SH-SY5Y (cell line): ENCODE measurements around the gene C13orf46.

ENCODE experiments used
- GATA2 ChIP-seq: IDR thresholded peaks from 2 replicates; pipeline ENCODE4 v1.6.1; 2011; ENCODE audit warnings: mild to moderate bottlenecking, low read depth, low read length
- GATA3 ChIP-seq: IDR thresholded peaks from 2 replicates; pipeline ENCODE4 v1.6.1; 2011; ENCODE audit warnings: low read depth, mild to moderate bottlenecking, low read length, moderate library complexity

Gene C13orf46

DNA sequence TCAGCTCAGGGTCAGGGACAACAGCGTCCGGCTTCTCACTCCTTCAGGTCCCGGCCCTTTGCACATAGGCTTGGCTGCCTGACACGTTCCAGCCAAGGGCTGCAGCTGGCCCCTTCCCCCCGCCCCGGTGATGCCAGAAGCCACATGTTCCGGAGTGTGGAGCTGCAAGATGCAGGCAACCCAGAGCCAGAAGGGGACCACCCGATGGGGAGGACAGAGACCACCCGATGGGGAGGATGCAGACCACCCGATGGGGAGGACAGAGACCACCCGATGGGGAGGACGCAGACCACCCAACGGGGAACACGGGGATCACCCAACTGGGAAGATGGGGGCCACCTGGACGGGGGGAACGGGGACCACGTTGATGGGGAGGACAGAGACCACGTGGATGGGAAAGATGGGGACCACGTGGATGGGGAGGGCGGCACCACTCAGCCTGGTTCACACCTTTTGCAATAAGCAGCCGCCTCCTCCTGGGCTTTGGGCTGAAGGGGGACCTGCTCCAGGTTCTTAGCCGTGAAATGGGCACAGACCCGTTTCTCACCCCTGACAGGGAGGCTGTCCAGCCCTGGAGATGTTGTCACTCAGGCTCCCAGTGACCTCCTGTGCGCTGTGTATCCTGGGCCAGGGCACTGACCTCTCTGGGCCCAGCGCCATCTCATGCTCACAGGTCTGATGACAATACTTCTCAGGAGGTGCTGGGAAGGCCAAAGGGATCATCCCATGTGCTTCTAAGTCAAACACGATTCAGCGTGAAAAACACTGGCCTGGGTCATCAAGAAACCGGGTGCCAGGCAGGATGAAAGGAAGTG, 34.5 kb downstream of the C13orf46 start:
- no peak for TF ChIP-seq GATA2
- TF ChIP-seq GATA3, result no peak

GRCh38 chr13:113938716-113939115, 35.2 kb downstream of the C13orf46 start:
- no peak for TF ChIP-seq GATA3

- TF ChIP-seq GATA3 (no peak), GATA2 (no peak)
Observed at GRCh38 chr13:113938246-113938645, 35.6 kb downstream of the C13orf46 start.

GRCh38 chr13:113937527-113938180, 36.2 kb downstream of the C13orf46 start:
- TF ChIP-seq GATA3, result no peak
- TF ChIP-seq GATA2, result no peak

DNA sequence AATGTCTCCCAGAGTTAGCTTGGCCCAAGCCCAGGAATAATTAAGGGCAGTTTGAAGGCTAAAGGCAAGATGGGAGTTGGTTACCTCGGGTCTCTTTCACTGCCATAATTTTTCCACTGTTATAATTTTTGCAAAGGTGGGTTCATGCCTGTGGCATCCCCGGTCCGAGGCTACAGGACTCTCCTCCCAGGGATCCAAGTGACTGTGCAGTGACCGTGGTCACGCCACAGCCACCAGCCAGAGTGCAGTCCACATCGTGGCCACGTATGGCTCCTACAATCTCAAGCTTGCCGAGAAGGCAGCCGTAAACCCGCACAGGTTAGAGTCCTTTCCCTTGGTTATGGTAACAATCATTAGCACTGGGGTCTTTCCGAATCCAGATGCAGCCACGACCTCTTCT, 36.8 kb downstream of the C13orf46 start:
- TF ChIP-seq GATA3, result no peak
- TF ChIP-seq GATA2, result no peak

- TF ChIP-seq GATA3 (no peak), GATA2 (no peak)
Observed at GRCh38 chr13:113936166-113936965, 37.5 kb downstream of the C13orf46 start.

DNA sequence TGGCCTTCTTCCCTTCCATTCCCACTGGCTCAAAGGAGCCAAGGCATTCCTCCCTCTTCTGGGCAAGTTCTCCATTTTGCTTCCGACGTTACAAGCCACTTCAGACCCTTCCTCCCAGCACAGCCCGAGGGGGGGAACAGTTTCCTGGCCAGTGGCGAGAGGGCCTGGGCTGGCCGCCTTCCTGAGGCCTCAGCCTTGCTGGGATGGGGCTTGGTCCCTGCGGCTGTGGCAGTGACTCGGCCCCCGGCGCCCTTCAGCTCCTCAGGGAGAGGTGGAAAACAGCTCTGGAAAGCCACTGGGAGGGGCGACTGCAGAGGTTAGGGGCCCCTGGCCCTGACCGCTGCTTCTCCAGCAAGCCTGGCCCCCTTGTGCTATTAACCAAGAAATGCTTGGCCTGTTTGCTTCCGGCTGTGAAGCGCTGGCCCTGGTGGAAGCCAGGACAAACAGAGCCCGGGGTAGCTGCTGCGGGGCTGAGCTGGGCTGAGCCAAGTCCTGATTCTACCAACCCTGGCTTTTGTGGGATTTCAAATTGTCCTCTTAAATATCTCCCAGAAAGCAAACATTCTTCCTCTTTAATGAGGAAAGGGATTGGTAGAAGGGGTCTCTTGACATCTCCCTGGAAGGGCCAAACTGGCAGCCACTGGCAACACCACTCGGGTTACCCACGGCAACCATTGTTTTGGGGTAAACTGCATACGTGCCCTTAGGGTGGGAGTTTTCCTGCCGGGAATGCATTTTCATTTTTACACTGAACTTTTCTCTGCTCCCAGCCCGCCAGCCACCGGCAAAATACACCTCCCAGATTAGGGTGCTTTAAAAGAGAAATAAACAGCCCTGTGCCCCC, 38.7 kb downstream of the C13orf46 start:
- TF ChIP-seq GATA2 (no peak), GATA3 (no peak)

- no peak for TF ChIP-seq GATA3
- TF ChIP-seq GATA2, result no peak
Observed at GRCh38 chr13:113934576-113934975, 39.3 kb downstream of the C13orf46 start.

DNA sequence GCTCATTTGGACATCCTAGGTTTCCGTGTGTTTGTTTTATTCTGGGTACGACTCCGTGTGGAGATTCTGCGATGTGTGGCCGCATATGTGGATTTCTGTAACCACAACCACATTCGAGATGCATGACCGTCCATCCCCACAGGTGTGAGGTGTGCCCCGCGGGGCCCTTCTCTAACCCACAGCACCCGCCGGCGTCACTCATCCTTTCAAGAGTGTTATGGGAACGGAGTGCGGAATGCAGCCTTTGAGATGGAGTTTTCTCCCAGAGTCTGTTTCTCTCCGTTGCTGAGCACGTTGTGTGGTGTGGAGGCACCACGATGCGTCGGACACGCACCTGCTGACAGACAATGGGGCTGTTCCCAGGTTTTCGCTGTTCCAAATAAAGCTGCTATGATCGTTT, 40.0 kb downstream of the C13orf46 start:
- TF ChIP-seq GATA2 (no peak), GATA3 (no peak)

GRCh38 chr13:113931841-113932459, 41.9 kb downstream of the C13orf46 start:
- TF ChIP-seq GATA2 (no peak), GATA3 (no peak)

DNA sequence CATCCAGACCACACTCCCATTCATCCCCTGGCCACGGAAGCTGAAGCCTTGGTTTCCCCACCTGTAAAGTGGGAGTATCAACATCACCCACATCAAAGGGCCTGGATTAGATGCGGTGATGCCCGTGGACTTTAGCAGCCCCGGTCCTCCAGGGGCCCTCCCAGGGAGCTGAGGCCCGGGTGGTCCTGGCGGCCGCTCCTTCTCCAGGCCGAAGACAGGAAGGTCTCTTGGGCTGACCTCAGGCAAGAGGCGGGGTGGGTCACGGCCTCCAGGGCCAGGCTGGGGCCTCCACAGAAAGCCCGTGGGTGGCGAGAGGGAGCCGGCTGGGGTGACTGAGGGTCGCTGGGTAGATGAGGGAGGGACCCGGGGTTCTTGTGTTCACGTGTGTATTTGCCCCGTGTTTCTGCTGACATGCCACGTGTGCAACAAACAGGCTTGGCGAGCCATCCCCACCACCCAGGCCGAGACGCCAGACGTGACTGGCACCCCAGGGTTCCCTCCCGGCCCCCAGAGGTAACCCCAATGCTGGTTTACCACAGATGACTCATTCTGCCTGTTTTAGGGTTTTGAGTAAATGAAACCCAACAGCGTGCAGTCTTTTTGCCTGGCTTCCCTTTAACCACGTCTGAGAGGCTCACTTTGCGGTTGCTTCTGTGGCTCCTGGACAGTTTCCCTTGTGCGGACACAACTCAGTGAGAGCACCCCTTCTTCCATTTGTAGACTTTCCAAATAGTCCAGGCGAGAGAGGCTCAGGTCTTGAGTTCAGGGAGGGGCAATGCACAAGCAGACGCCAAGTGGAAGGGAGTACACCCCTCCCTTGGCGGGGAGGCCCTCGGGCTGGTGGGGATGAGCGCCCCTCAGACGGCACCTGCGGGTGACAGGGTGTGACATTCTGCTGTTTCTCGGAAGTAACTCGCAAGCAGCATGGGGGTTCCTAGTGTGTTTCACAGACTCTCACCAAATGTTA, 42.9 kb downstream of the C13orf46 start:
- TF ChIP-seq GATA2 (no peak), GATA3 (no peak)
